HepG2 (cell line): ENCODE data around the gene PPP4R2.

Experiments
- MXI1 ChIP-seq: IDR thresholded peaks from 3 replicates; pipeline ENCODE4 v1.6.1; 2012; ENCODE audit warnings: low read depth, low read length, inconsistent platforms, borderline replicate concordance
- NR3C1 ChIP-seq: sonication (generic); formaldehyde crosslinking; IDR thresholded peaks from 2 replicates; pipeline ENCODE4 v1.4.0; 2020; ENCODE audit warnings: missing genetic modification reagents

DNA sequence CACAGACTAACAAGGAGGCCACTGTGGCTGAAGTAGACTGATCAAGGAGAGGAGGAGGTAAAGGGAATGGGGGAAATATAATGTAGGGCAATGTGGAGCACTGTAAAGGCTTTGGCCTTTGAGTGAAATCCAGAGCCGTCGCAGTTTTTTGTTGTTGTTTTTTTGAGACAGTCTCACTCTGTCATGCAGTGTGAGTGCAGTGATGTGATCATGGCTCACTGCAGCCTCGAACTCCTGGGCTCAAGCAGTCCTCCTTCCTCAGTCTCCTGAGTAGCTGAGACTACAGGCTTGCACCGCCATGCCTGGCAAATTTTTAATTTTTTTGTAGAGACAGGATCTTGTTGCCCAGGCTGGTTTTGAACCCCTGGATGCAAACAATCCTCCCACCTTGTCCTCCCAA lies 32.2 kb downstream of the PPP4R2 start:
- TF ChIP-seq NR3C1 (no peak), MXI1 (no peak)
